Activated T-cell treated with anti-CD3 and anti-CD28 coated beads, Interleukin-2, amount 50 U/mL, for 4 hours (primary cell): ENCODE measurements around the gene ARSI. TPM values are rescaled to one million over a fixed set of nuclear protein-coding genes. Genes with fewer than 3 reads are reported as not detected.
A peak's percentile ranks its signal among the peaks of the same experiment; 100 is the strongest.

Experiments
- ATAC-seq, 2 donors: fragments of 200-7000 bp; cut with Tn5 transposase; one replicate each; pipeline ENCODE4 v1.10.0; 2021
- DNase-seq: peaks from one replicate; pipeline ENCODE4 v3.0.0-alpha.2; 2020
- H3K27me3 Mint-ChIP-seq: one replicate; pipeline ENCODE4 v1.8.0; 2021; ENCODE audit warnings: low read depth, mixed read lengths
- H3K36me3 Mint-ChIP-seq: one replicate; pipeline ENCODE4 v1.8.0; 2022; ENCODE audit warnings: mixed read lengths; ENCODE audit not compliant: insufficient read depth
- H3K4me1 Mint-ChIP-seq: one replicate; pipeline ENCODE4 v1.8.0; 2021; ENCODE audit warnings: low read depth, mixed read lengths
- H3K4me3 Mint-ChIP-seq: one replicate; pipeline ENCODE4 v1.8.0; 2021; ENCODE audit warnings: mild to moderate bottlenecking, moderate library complexity, mixed read lengths
- H3K9me3 Mint-ChIP-seq: one replicate; pipeline ENCODE4 v1.8.0; 2021; ENCODE audit warnings: mixed read lengths
- total RNA-seq, 3 donors: library from RNA; stranded (reverse); gene quantifications; one replicate each; pipeline ENCODE4 v1.2.1, GENCODE V29; 2021

The ARSI gene
- not detected for total RNA-seq

- peaks cover 32% of the 10 kb centered on the region for H3K27me3 Mint-ChIP-seq
- H3K4me3 Mint-ChIP-seq: no peak within 1 kb of the TSS
- no peaks in the 10 kb centered on the region for H3K9me3 Mint-ChIP-seq
- H3K4me1 Mint-ChIP-seq: peaks cover 4% of the 10 kb centered on the region
- no peak for ATAC-seq
- no peaks in the 10 kb centered on the region for H3K36me3 Mint-ChIP-seq
- no peak for DNase-seq
Observed at GRCh38 chr5:150302301-150303069, at the start of gene ARSI. Gene ARSI, minus strand, starts transcription at chr5:150302905. Its CDS starts 532 bp downstream, at chr5:150302373.

GRCh38 chr5:150350524-150351344, 48.0 kb upstream of the ARSI start:
- DNase-seq: peak; percentile 13
- peaks cover 14% of the 10 kb centered on the region for H3K4me1 Mint-ChIP-seq
- no peaks in the 10 kb centered on the region for H3K9me3 Mint-ChIP-seq
- no peak overlapping the region for H3K4me3 Mint-ChIP-seq
- ATAC-seq: peak; percentile 81
- H3K27me3 Mint-ChIP-seq: peaks cover 2% of the 10 kb centered on the region
- H3K36me3 Mint-ChIP-seq: no peaks in the 10 kb centered on the region

- DNase-seq (no peak), ATAC-seq (no peak)
- Mint-ChIP-seq H3K4me3 (no peak overlapping the region), H3K9me3 (no peaks in the 10 kb centered on the region), H3K27me3 (peaks cover 2% of the 10 kb centered on the region), H3K4me1 (peaks cover 14% of the 10 kb centered on the region), H3K36me3 (no peaks in the 10 kb centered on the region)
Observed at GRCh38 chr5:150349681-150350275, 47.1 kb upstream of the ARSI start.

GRCh38 chr5:150347451-150347850, 44.7 kb upstream of the ARSI start:
- H3K27me3 Mint-ChIP-seq: peaks cover 2% of the 10 kb centered on the region
- ATAC-seq (no peak), DNase-seq (no peak)
- H3K4me3 Mint-ChIP-seq: no peak overlapping the region
- no peaks in the 10 kb centered on the region for H3K36me3 Mint-ChIP-seq
- H3K4me1 Mint-ChIP-seq: peaks cover 15% of the 10 kb centered on the region
- no peaks in the 10 kb centered on the region for H3K9me3 Mint-ChIP-seq

- ATAC-seq (no peak), DNase-seq (no peak)
- H3K27me3 Mint-ChIP-seq: peaks cover 2% of the 10 kb centered on the region
- peaks cover 17% of the 10 kb centered on the region for H3K4me1 Mint-ChIP-seq
- no peaks in the 10 kb centered on the region for H3K36me3 Mint-ChIP-seq
- no peak overlapping the region for H3K4me3 Mint-ChIP-seq
- no peaks in the 10 kb centered on the region for H3K9me3 Mint-ChIP-seq
Observed at GRCh38 chr5:150347003-150347402, 44.3 kb upstream of the ARSI start.

- ATAC-seq: no peak
- Mint-ChIP-seq H3K4me3 (no peak overlapping the region), H3K4me1 (peaks cover 17% of the 10 kb centered on the region), H3K9me3 (no peaks in the 10 kb centered on the region), H3K36me3 (no peaks in the 10 kb centered on the region), H3K27me3 (peaks cover 2% of the 10 kb centered on the region)
- DNase-seq: no peak
Observed at GRCh38 chr5:150346592-150346991, 43.9 kb upstream of the ARSI start.

- Mint-ChIP-seq H3K27me3 (peaks cover 2% of the 10 kb centered on the region), H3K4me1 (peaks cover 8% of the 10 kb centered on the region), H3K4me3 (no peak overlapping the region), H3K36me3 (no peaks in the 10 kb centered on the region), H3K9me3 (no peaks in the 10 kb centered on the region)
- ATAC-seq: no peak
- DNase-seq: no peak
Observed at GRCh38 chr5:150345716-150346115, 43.0 kb upstream of the ARSI start.

- ATAC-seq: no peak
- no peak for DNase-seq
- Mint-ChIP-seq H3K4me3 (no peak overlapping the region), H3K4me1 (peaks cover 4% of the 10 kb centered on the region), H3K27me3 (peaks cover 2% of the 10 kb centered on the region), H3K36me3 (no peaks in the 10 kb centered on the region), H3K9me3 (no peaks in the 10 kb centered on the region)
Observed at GRCh38 chr5:150343994-150344631, 41.4 kb upstream of the ARSI start.

- H3K4me3 Mint-ChIP-seq: no peak overlapping the region
- DNase-seq: no peak
- no peaks in the 10 kb centered on the region for H3K36me3 Mint-ChIP-seq
- no peaks in the 10 kb centered on the region for H3K9me3 Mint-ChIP-seq
- H3K27me3 Mint-ChIP-seq: peaks cover 2% of the 10 kb centered on the region
- H3K4me1 Mint-ChIP-seq: peaks cover 4% of the 10 kb centered on the region
- ATAC-seq: no peak
Observed at GRCh38 chr5:150342583-150342982, 39.9 kb upstream of the ARSI start.

- Mint-ChIP-seq H3K27me3 (peaks cover 2% of the 10 kb centered on the region), H3K9me3 (no peaks in the 10 kb centered on the region), H3K36me3 (no peaks in the 10 kb centered on the region), H3K4me3 (no peak overlapping the region), H3K4me1 (peaks cover 4% of the 10 kb centered on the region)
- no peak for DNase-seq
- ATAC-seq: no peak
Observed at GRCh38 chr5:150341989-150342388, 39.3 kb upstream of the ARSI start.

GRCh38 chr5:150341331-150341730, 38.6 kb upstream of the ARSI start:
- Mint-ChIP-seq H3K4me3 (no peak overlapping the region), H3K36me3 (no peaks in the 10 kb centered on the region), H3K9me3 (no peaks in the 10 kb centered on the region), H3K27me3 (no peaks in the 10 kb centered on the region), H3K4me1 (peaks cover 4% of the 10 kb centered on the region)
- no peak for ATAC-seq
- no peak for DNase-seq

GRCh38 chr5:150340614-150341255, 38.0 kb upstream of the ARSI start:
- Mint-ChIP-seq H3K4me1 (peaks cover 4% of the 10 kb centered on the region), H3K27me3 (no peaks in the 10 kb centered on the region), H3K9me3 (no peaks in the 10 kb centered on the region), H3K4me3 (no peak overlapping the region), H3K36me3 (no peaks in the 10 kb centered on the region)
- ATAC-seq: peak; percentile 65 to 66
- DNase-seq: no peak

GRCh38 chr5:150339841-150340240, 37.1 kb upstream of the ARSI start:
- DNase-seq: no peak
- ATAC-seq: no peak
- H3K36me3 Mint-ChIP-seq: no peaks in the 10 kb centered on the region
- H3K4me1 Mint-ChIP-seq: peaks cover 4% of the 10 kb centered on the region
- H3K4me3 Mint-ChIP-seq: no peak overlapping the region
- no peaks in the 10 kb centered on the region for H3K27me3 Mint-ChIP-seq
- no peaks in the 10 kb centered on the region for H3K9me3 Mint-ChIP-seq

- H3K27me3 Mint-ChIP-seq: no peaks in the 10 kb centered on the region
- DNase-seq: no peak
- H3K4me3 Mint-ChIP-seq: no peak overlapping the region
- no peak for ATAC-seq
- peaks cover 4% of the 10 kb centered on the region for H3K4me1 Mint-ChIP-seq
- H3K36me3 Mint-ChIP-seq: no peaks in the 10 kb centered on the region
- H3K9me3 Mint-ChIP-seq: no peaks in the 10 kb centered on the region
Observed at GRCh38 chr5:150339165-150339564, 36.5 kb upstream of the ARSI start.
